ENCODE measurements around the gene L3MBTL4. TPM values are rescaled to one million over a fixed set of nuclear protein-coding genes. Genes with fewer than 3 reads are reported as not detected.

Gene L3MBTL4
- total RNA-seq, 1 experiment from 2014 or later: 0.87 TPM

GRCh38 chr18:5967007-5967406 lies 447.7 kb downstream of the L3MBTL4 start:
- POLR2A ChIA-PET: no interaction called here
- TF ChIP-seq CTCF (IDR thresholded peaks at IDR 0.05): no peak
- TF ChIP-seq REST (IDR thresholded peaks at IDR 0.05; ENCODE audit: insufficient read depth in 1 of 2, low read depth in 2 of 2, low read length in 1 of 2): no peak
- no peak for TF ChIP-seq POLR2AphosphoS5 (IDR thresholded peaks at IDR 0.05; ENCODE audit: low read depth, low read length)
- no peak for TF ChIP-seq TCF7L2 (IDR thresholded peaks at IDR 0.05; ENCODE audit: low read depth, low read length)
- TF ChIP-seq SIN3A (IDR thresholded peaks at IDR 0.05; ENCODE audit: borderline replicate concordance, insufficient read depth, low read depth, low read length): no peak

GRCh38 chr18:5966514-5966913 lies 448.2 kb downstream of the L3MBTL4 start:
- DNase-seq (ENCODE audit: low read depth, low spot score) (no peak), ATAC-seq (no peak)
- Histone ChIP-seq H3K9me3 (ENCODE audit: control insufficient read depth, insufficient read depth, low read depth, low read length) (no peaks in the 10 kb centered on the region), H3K27ac (ENCODE audit: low read length) (no peak overlapping the region), H3K36me3 (ENCODE audit: control insufficient read depth, insufficient read depth, low read length) (no peaks in the 10 kb centered on the region), H3K4me3 (ENCODE audit: low read depth in 2 of 2, low read length in 2 of 2) (no peak overlapping the region), H3K27me3 (ENCODE audit: control insufficient read depth, insufficient read depth, low read length) (no peaks in the 10 kb centered on the region), H3K4me1 (ENCODE audit: control insufficient read depth, insufficient read depth, low read length) (no peaks in the 10 kb centered on the region)
- no TSS peak for BruUV-seq (replicated peaks)
- POLR2A ChIA-PET: no interaction called here
- CTCF ChIA-PET: no interaction called here
- intact Hi-C loops (cut with micrococcal nuclease; ENCODE audit: unreplicated experiment) (no loop called here), in situ Hi-C loops (cut with HindIII; ENCODE audit: low pct_unique_long_range_greater_than_20kb, low sequenced_read_pairs) (no loop called here)
- TF ChIP-seq SIN3A (IDR thresholded peaks at IDR 0.05; ENCODE audit: borderline replicate concordance, insufficient read depth, low read depth, low read length) (no peak), REST (IDR thresholded peaks at IDR 0.05; ENCODE audit: insufficient read depth in 1 of 2, low read depth in 2 of 2, low read length in 1 of 2) (no peak), TCF7L2 (IDR thresholded peaks at IDR 0.05; ENCODE audit: low read depth, low read length) (no peak)

More at GRCh38 chr18:5967007-5967406, 447.7 kb downstream of the L3MBTL4 start:
- H3K9me3 ChIP-seq (ENCODE audit: control insufficient read depth, insufficient read depth, low read depth, low read length): no peaks in the 10 kb centered on the region
- H3K27me3 ChIP-seq (ENCODE audit: control insufficient read depth, insufficient read depth, low read length): no peaks in the 10 kb centered on the region
- ATAC-seq (no peak), DNase-seq (ENCODE audit: low read depth, low spot score) (no peak)
- BruUV-seq (replicated peaks): no TSS peak
- CTCF ChIA-PET: no interaction called here
- no peaks in the 10 kb centered on the region for H3K36me3 ChIP-seq (ENCODE audit: control insufficient read depth, insufficient read depth, low read length)
- H3K27ac ChIP-seq (ENCODE audit: low read length): no peak overlapping the region
- in situ Hi-C loops (cut with HindIII; ENCODE audit: low pct_unique_long_range_greater_than_20kb, low sequenced_read_pairs): no loop called here
- H3K4me1 ChIP-seq (ENCODE audit: control insufficient read depth, insufficient read depth, low read length): no peaks in the 10 kb centered on the region
- no peak overlapping the region for H3K4me3 ChIP-seq (ENCODE audit: low read depth in 2 of 2, low read length in 2 of 2)
- intact Hi-C loops (cut with micrococcal nuclease; ENCODE audit: unreplicated experiment): no loop called here

Measured in Panc1 (cell line).